GM19438 (cell line): ENCODE results near the gene SVEP1.
"Not testable (repeated sequence)": the region's sequence is repeated elsewhere in the genome, so short reads cannot be mapped to it uniquely, and the experiment has no call there.

Experiments used
- ATAC-seq: cut with Tn5 transposase; IDR thresholded peaks from one replicate; pipeline ENCODE4 v1.9.1; 2021; ENCODE audit warnings: low read depth; ENCODE audit not compliant: unreplicated experiment

Gene SVEP1

GRCh38 chr9:110452227-110452801 is 127.2 kb downstream of the SVEP1 start:
- no peak for ATAC-seq

GRCh38 chr9:110451726-110452125 is 127.8 kb downstream of the SVEP1 start:
- ATAC-seq: no peak

GRCh38 chr9:110447476-110447875 is 132.1 kb downstream of the SVEP1 start:
- ATAC-seq: no peak

DNA sequence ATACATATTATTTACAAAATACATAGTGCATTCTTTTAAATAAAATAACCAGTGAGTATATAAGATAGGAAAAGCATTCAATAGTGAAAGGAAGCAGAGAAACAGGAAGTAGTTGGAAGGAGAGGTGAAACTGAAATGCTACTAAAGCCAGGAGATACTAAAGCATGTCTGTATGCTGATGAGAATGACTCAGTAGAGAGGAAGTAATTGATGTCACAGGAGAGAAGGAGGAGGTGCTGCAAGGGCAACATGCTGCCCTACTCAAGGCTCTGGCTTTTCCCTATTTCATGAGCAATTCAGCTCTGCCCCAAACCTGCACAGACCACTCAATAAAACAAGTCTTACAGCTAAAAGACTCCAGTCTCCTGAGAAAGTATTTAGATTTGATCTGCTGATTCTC is 133.4 kb downstream of the SVEP1 start:
- ATAC-seq: no peak

DNA sequence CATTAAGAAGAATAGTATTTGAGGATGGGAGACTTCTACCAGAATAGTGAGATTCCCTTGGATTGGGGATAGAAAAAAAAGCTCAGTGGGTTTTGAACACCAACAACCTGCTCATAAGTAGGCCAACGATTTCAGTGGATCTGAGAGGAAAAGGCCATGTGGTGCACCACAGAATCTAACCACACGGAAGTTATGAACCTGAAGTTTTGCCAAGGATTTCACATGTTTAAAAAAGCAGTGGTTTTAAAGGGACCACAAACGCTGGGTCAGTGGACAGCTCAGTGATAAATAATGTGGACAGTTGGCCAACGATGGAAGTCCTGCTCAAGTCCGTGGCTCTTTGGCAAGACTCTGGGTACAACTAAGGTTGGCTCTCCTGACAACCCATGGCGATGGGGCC is 134.6 kb downstream of the SVEP1 start:
- no peak for ATAC-seq

DNA sequence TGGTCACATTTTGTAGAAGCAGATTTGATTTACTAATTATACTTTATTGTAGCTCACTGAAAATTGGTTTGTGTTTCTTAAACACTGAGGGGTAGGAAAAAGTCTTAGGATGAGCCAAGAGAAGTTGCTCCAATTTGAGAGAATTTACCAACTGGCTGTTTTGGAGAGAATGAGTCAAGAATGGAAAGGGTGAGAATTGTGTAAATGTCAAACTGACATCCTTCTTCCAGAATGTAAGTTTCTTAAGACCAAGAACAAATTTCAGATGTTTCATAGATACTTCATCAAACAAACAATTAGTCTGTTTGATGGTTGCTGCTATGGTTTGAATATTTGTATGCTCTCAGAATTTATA is 135.7 kb downstream of the SVEP1 start:
- ATAC-seq: no peak

DNA sequence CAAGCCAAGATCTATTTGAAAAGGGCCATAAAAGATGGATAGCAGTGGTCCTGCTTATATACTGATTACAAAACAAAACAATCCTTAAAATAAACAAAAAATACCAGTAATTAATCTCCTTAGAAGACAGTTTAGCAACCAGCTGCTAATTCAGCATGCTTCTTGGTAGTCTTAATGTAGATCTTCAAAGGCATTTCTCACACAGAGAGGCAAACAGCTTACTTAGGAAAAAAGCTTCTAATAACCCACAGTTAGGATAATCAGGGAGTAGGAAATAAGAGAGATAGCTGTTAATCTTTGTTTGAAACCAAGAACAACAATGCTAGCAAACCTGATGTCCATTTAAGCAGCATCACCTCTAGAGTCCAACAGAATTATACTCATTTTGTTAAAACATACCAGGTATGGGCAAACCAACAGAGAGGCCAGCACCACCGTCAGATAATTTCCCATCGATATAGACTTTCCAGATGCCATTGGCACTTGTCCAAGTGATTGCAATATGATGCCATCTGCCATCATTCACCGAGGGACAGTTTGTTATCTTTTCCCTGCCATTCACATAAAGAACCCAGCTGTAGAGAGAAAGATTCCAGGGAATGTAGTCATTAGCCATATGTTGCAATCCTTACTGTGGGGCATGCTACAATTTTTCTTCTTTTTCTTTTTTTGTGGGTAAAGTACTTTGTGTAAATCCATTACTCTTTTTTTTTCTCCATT is 136.2 kb downstream of the SVEP1 start:
- ATAC-seq: no peak

DNA sequence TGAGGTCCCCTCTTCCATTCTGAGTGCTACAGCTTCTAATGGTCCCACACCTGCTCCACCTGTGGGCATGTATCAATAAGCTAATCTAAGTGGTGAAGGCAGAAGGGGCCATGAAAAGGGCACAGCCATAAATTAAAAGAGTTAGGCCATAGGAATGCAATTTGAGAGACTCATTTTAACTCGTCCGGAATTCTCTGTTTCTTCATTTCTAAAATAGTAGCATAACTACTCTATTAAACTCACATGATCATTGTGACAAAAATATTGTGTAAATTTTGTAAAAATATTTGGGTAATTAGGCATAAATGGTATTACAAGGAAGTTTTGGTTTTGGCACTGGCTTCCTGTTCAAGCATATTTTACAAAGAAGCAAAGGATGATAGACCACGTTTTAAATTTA is 138.7 kb downstream of the SVEP1 start:
- ATAC-seq: no peak

DNA sequence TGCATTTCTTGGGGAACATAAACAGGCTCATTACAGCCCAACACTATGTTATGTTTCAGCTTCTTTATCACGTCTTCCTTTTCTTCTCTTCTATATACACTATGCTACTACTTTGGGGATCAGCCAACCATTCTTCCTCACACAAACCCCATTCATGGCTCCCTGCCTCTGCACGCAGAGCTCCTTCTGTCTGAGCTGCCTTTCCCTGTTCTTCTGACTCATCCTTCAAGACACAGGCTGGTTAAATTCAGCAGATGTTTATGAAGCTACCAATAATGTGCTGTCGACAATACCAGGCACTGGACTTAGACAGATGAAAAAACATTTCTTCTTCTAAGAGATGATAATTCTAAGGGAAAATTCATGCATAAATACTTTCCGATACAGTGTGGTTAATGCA is 139.4 kb downstream of the SVEP1 start:
- ATAC-seq: no peak

DNA sequence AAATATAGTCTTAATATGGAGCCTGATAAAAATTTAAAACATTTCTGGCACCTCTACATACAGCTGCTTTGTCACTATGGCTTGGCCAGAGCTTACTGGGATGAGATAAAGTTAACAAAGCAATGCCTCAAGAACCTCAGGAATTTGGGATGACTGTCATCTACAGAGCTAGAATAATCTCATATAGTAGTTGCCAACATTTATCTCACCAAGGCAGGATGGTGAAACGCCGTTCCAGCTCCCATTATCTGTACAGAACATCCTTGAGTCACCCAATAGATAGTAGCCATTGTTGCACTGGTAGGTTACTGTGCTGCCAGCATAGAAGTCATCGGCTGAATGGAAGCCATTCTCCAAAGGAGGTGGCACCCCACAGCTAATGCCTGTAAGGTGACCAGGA is 147.3 kb downstream of the SVEP1 start:
- no peak for ATAC-seq

- no peak for ATAC-seq
Measured at GRCh38 chr9:110429453-110429852, 150.1 kb downstream of the SVEP1 start.

GRCh38 chr9:110427497-110428104 is 151.9 kb downstream of the SVEP1 start:
- no peak for ATAC-seq

GRCh38 chr9:110426052-110426709 is 153.4 kb downstream of the SVEP1 start:
- no peak for ATAC-seq

GRCh38 chr9:110414471-110414870 is 165.1 kb downstream of the SVEP1 start:
- no peak for ATAC-seq

DNA sequence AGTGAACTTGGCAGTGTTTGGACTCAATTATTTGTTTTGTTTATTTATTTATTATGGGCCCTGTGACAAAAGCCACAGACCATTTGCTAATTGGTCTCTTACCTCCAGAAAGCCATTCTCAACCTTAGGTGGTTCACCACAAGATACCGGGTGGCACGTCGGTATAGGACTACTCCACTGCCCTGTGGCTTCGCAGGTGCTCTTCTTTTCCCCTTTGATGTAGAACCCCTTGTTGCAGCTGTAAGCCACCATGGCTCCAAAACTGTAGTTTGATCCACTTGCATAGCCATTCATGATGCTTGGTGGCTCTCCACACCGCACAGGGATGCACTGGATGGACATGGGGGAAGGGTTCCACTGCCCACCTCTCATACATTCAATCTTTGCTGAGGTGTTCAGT is 168.6 kb downstream of the SVEP1 start:
- ATAC-seq: no peak

GRCh38 chr9:110408598-110408997 is 170.9 kb downstream of the SVEP1 start:
- no peak for ATAC-seq

DNA sequence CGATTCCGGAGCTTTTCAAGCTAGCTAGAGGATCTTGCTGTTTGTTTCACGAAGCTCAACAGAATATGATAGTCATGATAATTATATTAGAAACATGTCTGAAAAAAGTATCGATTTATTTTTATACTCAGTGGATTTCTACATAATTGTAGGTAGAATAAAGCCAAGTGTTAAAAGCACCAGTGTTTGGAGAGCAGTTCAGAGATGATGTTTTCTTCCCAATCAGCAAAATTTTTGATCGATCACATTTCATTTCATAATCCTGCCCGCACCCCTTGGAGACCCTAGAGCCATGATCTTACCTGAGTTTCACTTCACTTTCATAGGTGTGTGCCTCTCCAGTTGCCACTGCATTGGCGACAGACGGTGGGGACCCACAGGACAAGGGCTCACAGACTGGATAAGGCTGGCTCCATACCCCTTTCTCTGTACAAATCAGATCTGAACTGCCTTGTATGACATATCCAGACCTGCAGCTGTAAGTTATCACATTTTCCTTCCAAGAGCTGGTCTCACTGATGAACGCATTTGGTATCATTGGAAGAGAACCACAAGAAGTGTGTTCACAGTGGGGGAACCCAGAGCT is 173.6 kb downstream of the SVEP1 start:
- ATAC-seq: no peak

- no peak for ATAC-seq
Measured at GRCh38 chr9:110404473-110404872, 175.1 kb downstream of the SVEP1 start.

DNA sequence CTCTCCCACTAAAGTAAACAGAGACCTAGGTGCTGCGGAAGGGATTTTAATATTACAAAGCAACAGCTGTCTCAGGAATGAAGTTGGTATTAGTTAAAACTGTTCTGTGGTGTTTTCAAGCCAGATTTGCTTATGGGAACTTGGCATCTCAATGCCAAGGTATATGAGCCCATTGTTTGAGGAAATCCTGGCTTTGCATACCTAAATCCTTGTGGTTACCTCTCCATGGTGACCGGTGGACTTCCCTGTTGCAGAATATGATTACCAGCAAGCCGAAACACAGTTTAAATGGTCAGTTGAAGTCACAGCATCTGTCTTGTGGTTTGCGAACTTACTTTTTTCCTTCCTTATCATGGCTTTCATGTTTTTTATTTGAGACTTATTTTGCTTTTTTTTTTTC is 179.6 kb downstream of the SVEP1 start:
- ATAC-seq: no peak

DNA sequence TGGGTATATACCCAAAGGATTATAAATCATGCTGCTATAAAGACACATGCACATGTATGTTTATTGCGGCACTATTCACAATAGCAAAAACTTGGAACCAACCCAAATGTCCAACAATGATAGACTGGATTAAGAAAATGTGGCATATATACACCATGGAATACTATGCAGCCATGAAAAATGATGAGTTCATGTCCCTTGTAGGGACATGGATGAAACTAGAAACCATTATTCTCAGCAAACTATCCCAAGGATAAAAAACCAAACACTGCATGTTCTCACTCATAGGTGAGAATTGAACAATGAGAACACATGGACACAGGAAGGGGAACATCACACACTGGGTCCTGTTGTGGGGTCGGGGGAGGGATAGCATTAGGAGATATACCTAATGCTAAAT is 180.5 kb downstream of the SVEP1 start:
- ATAC-seq: not testable (repeated sequence)

DNA sequence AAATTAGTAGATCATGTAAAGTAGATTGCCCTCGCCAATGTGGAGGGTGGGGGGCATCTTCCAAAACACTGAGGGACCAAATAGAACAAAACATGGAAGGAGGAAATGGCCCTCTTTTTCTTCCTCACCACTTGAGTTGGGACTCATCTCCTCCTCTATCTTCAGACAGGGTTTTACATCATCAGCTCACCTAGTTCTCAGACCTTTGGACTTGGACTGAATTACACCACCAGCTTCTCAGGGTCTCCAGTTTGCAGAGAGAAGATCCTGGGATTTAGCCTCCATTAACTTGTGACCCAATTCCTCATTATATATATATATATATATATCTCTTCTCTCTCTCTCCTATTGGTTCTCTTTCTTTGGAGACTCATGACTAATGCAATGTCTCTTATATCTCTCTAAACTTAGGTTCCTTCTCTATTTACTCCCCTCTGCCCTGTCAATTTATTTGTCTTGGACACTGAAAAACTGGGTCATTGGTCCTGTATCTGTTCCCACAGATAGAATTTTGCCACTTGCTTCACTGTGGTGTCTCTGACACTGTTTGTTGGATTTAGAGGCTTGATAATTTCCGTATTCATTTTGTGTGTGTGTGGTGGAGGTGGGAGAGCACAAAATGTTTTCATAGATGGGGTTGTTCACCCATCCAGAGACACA is 187.6 kb downstream of the SVEP1 start:
- no peak for ATAC-seq
